ENCODE data around the gene CHST15.

GRCh38 chr10:123995082-123995460 lies 98.3 kb downstream of the CHST15 start:
- TF ChIP-seq, protein P1, sequence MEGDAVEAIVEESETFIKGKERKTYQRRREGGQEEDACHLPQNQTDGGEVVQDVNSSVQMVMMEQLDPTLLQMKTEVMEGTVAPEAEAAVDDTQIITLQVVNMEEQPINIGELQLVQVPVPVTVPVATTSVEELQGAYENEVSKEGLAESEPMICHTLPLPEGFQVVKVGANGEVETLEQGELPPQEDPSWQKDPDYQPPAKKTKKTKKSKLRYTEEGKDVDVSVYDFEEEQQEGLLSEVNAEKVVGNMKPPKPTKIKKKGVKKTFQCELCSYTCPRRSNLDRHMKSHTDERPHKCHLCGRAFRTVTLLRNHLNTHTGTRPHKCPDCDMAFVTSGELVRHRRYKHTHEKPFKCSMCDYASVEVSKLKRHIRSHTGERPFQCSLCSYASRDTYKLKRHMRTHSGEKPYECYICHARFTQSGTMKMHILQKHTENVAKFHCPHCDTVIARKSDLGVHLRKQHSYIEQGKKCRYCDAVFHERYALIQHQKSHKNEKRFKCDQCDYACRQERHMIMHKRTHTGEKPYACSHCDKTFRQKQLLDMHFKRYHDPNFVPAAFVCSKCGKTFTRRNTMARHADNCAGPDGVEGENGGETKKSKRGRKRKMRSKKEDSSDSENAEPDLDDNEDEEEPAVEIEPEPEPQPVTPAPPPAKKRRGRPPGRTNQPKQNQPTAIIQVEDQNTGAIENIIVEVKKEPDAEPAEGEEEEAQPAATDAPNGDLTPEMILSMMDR (IDR thresholded peaks at IDR 0.05) = no peak
- TF ChIP-seq POLR2A (IDR thresholded peaks at IDR 0.05) = no peak
